Measurements from ENCODE around the gene DERL3.

Gene DERL3

DNA sequence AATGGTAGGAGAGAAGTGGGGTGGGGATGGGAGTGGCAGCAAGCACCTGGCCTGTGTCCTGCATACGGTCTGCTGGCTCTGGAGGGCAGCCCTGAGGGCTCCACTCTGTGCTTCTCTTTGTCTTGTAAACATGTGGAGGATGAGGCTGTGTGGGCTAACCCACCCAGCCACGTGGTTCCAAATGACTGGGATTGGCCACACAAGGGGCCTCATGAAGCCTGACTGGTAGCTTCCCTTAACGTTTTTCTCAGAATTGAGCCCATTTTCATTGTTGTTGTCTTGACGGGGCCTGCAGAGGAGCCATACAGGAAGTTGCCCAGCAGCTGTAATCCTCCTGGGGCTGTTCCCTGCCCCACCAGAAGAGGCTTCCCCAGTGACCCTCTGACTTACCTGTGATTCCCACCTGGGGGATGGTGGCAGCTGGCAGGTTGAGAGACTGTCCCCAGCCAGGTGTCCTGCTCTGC is 18.0 kb downstream of the DERL3 start:
- TF ChIP-seq SIN3A (IDR thresholded peaks at IDR 0.05; ENCODE audit: borderline replicate concordance, insufficient read depth, low read length): no peak
- no peak for TF ChIP-seq TAF1 (IDR thresholded peaks at IDR 0.05; ENCODE audit: borderline replicate concordance, insufficient read depth, low read length)
- no peak for TF ChIP-seq FOXP2 (optimal IDR thresholded peaks at IDR 0.05; ENCODE audit: borderline replicate concordance, extremely low read depth, extremely low read length, insufficient read depth)
- TF ChIP-seq, protein P1, sequence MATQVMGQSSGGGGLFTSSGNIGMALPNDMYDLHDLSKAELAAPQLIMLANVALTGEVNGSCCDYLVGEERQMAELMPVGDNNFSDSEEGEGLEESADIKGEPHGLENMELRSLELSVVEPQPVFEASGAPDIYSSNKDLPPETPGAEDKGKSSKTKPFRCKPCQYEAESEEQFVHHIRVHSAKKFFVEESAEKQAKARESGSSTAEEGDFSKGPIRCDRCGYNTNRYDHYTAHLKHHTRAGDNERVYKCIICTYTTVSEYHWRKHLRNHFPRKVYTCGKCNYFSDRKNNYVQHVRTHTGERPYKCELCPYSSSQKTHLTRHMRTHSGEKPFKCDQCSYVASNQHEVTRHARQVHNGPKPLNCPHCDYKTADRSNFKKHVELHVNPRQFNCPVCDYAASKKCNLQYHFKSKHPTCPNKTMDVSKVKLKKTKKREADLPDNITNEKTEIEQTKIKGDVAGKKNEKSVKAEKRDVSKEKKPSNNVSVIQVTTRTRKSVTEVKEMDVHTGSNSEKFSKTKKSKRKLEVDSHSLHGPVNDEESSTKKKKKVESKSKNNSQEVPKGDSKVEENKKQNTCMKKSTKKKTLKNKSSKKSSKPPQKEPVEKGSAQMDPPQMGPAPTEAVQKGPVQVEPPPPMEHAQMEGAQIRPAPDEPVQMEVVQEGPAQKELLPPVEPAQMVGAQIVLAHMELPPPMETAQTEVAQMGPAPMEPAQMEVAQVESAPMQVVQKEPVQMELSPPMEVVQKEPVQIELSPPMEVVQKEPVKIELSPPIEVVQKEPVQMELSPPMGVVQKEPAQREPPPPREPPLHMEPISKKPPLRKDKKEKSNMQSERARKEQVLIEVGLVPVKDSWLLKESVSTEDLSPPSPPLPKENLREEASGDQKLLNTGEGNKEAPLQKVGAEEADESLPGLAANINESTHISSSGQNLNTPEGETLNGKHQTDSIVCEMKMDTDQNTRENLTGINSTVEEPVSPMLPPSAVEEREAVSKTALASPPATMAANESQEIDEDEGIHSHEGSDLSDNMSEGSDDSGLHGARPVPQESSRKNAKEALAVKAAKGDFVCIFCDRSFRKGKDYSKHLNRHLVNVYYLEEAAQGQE (IDR thresholded peaks at IDR 0.05; ENCODE audit: insufficient read depth in 1 of 2, low read depth in 2 of 2, low read length in 2 of 2): no peak
- no peak for TF ChIP-seq POLR2AphosphoS5 (IDR thresholded peaks at IDR 0.05; ENCODE audit: low read depth, low read length)

DNA sequence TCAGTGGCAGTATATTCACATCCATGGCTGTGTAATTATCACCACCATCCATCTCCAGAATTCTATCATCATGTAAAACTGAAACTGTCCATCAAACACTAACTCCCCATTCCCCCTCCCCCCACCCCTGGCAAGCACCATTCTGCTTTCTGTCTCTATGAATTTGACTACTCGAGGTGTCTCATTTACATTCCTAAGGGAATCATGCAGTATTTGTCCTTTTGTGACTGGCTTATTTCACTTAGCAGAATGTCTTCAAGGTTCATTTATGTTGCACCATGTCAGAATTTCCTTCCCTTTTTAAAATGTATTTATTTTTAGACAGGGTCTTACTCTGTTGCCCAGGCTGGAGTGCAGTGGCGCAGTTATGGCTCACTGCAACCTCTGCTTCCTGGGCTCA is 20.3 kb downstream of the DERL3 start:
- no peak for TF ChIP-seq SIN3A (IDR thresholded peaks at IDR 0.05; ENCODE audit: borderline replicate concordance, insufficient read depth, low read length)
- TF ChIP-seq, protein P1 (IDR thresholded peaks at IDR 0.05; ENCODE audit: insufficient read depth in 1 of 2, low read depth in 2 of 2, low read length in 2 of 2): no peak
- no peak for TF ChIP-seq FOXP2 (optimal IDR thresholded peaks at IDR 0.05; ENCODE audit: borderline replicate concordance, extremely low read depth, extremely low read length, insufficient read depth)
- no peak for TF ChIP-seq POLR2AphosphoS5 (IDR thresholded peaks at IDR 0.05; ENCODE audit: low read depth, low read length)
- TF ChIP-seq TAF1 (IDR thresholded peaks at IDR 0.05; ENCODE audit: borderline replicate concordance, insufficient read depth, low read length): no peak

DNA sequence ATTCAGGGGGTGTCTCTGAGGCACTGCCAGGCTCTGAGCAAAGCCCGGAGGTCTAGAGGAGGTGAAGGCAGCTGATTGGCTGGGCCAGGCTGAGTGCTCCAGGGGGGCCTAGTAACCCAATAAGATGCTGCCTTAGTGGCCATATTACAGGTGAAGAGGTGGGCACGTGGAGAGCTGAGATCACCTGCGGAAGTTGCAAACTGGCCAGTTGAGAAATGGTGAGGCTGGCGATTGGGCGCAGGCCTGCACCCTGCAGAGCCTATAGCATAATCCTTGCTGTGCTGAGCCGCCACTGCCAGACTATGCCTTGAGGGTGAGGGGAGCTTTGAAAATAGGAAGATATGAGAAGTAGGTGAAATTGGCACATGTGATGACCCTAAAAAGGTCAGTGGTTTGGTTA is 21.7 kb downstream of the DERL3 start:
- TF ChIP-seq TAF1 (IDR thresholded peaks at IDR 0.05; ENCODE audit: borderline replicate concordance, insufficient read depth, low read length) (no peak), SIN3A (IDR thresholded peaks at IDR 0.05; ENCODE audit: borderline replicate concordance, insufficient read depth, low read length) (no peak), POLR2AphosphoS5 (IDR thresholded peaks at IDR 0.05; ENCODE audit: low read depth, low read length) (no peak), FOXP2 (optimal IDR thresholded peaks at IDR 0.05; ENCODE audit: borderline replicate concordance, extremely low read depth, extremely low read length, insufficient read depth) (no peak)
- TF ChIP-seq, protein P1 (IDR thresholded peaks at IDR 0.05; ENCODE audit: insufficient read depth in 1 of 2, low read depth in 2 of 2, low read length in 2 of 2): no peak

- no peak for TF ChIP-seq FOXP2 (optimal IDR thresholded peaks at IDR 0.05; ENCODE audit: borderline replicate concordance, extremely low read depth, extremely low read length, insufficient read depth)
Observed at GRCh38 chr22:23816156-23816976, 22.4 kb downstream of the DERL3 start.

DNA sequence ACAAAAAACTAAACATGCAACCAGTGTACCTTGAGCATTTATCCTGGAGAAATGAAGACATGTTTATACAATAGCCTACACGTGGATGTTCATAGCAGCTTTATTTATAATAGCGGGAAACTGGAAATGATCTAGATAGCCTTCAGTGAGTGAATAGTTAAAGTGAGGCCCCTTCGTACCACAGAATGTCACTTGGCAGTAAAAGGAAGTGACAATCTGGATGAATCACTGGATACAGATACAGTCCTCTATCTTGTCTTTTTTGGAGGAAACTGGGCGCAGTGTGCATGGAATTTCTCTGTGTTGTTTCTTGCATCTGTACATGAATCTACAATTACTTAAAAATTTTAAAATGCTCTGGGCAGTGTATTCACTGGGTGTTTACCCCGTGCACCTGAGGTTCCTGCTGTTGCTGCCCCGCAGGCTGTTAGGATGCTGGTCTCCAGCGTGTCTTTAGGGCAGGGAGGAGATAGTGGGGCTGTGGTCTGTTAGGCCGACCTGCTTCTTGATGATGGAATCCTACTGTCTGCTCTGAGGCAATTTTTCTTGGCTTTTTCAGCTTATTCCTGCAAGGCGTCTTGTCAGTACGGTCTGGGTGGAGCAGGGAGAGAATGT is 23.2 kb downstream of the DERL3 start:
- no peak for TF ChIP-seq FOXP2 (optimal IDR thresholded peaks at IDR 0.05; ENCODE audit: borderline replicate concordance, extremely low read depth, extremely low read length, insufficient read depth)
- TF ChIP-seq, protein P1 (IDR thresholded peaks at IDR 0.05; ENCODE audit: insufficient read depth in 1 of 2, low read depth in 2 of 2, low read length in 2 of 2): no peak
- no peak for TF ChIP-seq SIN3A (IDR thresholded peaks at IDR 0.05; ENCODE audit: borderline replicate concordance, insufficient read depth, low read length)
- TF ChIP-seq POLR2AphosphoS5 (IDR thresholded peaks at IDR 0.05; ENCODE audit: low read depth, low read length): no peak
- TF ChIP-seq TAF1 (IDR thresholded peaks at IDR 0.05; ENCODE audit: borderline replicate concordance, insufficient read depth, low read length): no peak
